ENCODE results near the gene NFILZ.

The NFILZ gene

DNA sequence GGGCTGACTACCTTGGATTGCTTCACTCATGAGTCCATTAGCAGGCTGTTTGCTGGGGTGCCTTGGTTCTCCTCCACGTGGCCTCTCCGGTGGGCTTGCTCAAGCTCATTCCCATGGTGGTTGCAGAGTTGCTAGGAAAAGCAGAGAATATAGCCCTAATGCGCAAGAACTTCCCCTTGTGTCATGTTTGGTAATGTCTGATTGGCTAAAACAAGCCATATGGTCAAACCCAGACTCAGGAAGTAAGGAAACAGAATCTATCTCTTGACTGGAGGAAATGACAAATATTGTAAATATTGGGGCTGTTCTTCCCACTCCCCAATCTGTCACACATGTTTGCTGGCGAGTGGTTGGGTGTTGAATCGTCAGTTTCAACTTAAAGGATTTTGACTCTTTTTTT lies 12.1 kb downstream of the NFILZ start:
- no peak for DNase-seq

DNA sequence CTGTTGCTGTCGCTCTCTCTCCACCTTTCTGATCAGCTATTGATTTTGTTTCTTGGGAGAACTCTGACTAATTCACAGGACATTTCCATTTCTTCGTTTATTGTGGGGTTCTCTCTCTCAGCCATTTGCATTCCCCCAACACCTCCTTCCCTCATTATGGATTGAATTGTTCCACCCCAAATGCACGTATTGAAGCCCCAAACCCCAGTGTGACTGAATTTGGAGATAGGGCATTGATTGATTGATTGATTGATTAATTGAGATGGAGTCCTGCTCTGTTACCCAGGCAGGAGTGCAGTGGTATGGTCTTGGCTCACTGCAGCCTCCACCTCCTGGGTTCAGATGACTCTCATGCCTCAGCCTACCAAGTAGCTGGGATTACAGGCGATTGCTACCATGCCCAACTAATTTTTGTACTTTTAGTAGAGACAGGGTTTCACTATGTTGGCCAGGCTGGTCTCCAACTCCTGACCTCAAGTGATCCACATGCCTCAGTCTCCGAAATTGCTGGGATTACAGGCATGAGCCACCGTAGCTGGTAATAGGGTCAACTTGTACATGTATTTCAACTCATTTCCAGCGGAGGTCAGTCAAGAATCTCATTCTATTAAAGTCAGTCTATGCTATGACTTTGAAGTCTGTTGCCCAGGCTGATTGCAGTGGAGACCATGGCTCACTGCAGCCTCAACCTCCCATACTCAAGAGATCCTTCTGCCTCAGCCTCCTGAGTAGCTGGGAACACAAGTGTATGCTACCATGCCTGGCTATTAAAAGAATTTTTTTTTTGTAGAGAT lies 13.6 kb downstream of the NFILZ start:
- DNase-seq, result no peak

DNA sequence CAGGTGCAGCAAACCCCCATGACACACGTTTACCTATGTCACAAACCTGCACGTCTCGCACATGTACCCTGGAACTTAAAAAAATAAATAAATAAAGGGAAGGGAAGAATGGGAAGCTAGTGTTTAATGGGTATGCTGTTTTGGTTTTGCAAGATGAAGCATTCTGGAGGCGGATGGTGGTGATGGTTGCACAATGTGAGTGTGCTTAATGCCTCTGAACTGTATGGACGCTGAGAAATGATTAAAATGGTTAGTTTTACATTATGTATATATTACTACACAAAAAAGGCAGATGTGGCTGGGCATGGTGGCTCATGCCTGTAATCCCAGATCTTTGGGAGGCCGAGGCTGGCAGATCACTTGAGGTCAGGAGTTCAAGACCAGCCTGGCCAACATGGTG lies 17.8 kb downstream of the NFILZ start:
- DNase-seq, result no peak

DNA sequence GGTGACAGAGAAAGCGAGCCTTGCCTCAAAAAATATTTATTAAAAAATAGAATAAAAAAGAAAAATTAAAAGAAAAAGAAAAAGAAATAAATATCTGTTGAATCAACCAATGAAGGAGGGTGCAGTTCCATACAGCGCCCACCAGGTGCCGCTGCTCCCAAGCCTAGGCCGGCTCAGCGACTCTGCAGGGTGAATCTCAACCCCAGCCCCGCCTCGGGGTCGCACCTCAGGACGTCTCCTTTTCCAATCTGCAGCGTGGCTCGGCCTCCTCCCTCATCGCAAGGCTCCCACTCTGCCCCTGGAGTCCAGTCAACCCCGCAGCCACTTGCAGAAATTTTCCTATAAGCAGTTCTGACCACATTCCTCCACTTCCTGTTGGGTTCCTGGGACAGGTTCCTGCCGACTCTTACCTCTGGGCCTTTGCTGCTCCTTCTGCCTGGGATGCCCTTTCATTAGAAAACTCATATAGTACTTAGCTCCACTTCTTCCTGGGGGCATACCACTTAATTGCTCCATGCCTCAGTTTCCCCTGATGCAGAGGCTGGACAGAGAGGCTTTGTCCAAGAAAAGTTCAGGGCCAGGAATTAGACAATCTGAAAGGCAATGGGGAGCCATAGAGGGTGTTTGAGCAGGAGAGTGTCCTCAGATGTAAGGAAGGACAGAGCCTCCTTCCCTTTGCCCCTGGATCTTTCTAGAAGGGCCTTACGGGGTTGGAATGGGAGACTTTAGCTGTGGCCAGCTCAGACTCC lies 24.3 kb downstream of the NFILZ start:
- peak; percentile 82 for DNase-seq

DNA sequence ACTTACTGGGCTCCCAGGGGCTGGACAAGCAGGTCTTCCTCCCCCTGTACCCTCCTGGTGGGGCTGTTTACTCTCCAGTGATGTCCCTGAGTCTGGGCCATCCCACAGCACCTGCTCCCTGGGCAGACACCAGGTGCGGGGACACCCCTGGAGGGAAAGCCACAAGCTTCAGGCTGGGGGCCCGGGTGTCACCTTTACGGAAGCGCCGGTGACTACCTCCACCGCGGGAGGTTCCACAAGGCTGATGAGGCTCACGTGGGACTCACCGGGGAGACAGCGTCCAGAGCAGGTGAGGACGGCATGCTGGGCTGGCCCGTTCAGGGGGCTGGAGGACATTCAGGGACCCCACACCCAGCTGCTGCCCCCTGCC lies 24.9 kb downstream of the NFILZ start:
- DNase-seq, result peak; percentile 57

DNA sequence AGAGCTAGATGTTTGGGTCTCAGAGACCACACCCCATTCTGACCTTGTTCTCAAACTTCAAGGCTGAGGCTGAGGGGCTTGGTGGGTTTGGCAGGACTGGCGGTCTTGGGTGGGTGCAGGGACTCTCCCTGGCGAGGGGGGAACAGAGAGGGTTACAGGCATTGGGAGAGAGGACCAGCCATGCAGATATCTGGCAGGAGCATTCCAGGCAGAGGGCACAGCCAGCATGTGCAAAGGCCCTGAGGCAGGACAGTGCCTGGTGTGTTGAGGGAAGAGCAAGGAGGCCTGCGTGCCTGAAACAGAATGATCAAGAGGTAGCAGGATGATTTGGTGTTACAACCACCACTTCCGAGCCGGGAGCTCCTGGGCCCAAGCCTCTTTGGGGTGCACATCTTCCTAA lies 27.4 kb downstream of the NFILZ start:
- no peak for DNase-seq

DNA sequence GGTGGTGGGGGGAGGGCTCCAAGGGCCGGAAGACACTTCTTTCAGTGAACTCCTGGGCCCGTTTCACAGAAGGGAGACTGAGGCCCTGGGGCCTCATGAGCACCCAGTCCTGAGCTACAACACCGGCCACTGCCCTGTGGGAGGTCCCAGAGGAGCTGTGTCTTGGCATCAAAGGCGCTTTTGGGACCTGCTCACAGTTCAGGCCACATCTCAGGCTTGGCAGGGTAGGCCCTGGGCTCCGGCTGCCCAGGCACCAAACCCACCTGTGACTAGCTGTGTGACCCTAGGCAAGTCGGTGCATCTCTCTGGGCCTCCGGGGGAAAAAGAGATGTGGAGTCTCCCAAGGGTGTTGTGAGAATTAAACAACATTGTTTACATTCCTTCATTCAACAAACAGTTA lies 29.5 kb downstream of the NFILZ start:
- DNase-seq, result no peak

DNA sequence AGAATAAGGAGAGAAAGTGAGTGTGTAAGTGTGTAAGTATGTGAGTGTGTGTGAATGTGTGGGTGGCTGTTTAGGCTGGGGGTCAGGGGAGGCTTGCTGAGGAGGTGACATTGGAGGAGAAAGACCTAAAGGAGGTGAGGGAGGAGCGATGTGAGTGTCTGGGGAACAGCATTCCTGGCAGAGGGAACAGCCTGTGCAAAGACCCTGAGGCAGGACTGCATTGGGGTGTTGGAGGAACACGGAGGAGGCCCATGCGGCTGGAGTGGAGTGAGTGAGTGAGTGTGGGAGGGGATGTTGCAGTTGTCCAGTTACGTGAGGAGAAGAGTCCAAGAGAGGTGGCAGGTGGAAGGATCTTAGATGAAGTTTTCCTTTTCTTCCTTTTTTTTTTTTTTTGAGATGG lies 31.8 kb downstream of the NFILZ start:
- no peak for DNase-seq

DNA sequence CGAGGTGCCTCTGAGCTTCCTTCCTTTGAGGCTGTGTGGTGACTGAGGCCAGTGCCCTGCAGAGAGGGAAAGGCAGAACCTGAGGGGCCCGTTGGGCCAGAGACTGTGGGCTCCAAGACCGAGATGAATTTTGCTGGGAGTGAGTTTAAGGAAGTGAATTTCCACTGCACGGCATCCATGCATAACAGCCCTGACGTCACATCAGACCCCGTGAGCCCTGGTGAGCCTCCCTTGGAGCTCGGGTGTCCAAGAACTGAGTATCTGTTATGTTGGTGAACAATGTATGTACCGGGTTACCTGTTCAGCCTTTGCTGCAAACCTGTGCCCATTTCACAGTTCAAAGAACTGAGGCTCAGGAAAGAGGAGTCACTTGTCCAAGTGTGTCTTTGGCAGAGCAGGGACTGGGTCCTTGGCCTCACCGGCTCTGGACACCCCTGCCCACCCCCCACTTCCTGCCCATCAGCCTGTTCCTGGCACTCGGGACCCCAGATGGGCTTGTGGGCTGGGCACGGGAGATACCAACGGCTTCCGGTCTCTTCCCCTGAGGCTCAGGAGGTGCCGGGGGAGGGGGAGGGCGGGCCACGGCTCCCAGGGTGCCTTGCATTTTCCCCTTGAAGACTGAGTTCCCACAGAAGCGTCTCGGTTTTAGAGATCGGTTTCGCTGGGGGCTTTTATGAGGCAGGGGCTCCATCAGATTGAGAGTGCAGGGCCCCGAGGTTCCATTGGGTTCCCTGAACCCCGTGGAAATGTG lies 33.7 kb downstream of the NFILZ start:
- peak; percentile 66 for DNase-seq

DNA sequence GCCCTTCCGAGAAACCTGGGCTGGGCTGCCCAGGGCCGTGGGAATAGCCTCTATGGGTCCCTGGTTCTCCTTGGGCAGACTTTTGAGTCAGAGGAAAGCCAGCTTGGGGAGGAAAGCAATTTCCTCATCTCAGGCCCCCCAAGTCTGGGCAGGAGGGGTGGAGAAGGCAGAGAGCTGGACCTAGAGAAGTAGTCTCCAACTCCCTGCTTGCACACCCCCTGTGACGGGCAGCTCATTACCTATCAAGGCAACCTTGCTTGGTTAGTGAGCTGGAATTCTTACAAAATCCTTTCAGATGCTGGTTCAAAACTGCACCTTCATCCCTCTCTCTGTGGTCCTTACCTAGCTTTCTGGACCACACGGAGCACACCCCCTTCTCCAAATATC lies 34.2 kb downstream of the NFILZ start:
- DNase-seq, result no peak

DNA sequence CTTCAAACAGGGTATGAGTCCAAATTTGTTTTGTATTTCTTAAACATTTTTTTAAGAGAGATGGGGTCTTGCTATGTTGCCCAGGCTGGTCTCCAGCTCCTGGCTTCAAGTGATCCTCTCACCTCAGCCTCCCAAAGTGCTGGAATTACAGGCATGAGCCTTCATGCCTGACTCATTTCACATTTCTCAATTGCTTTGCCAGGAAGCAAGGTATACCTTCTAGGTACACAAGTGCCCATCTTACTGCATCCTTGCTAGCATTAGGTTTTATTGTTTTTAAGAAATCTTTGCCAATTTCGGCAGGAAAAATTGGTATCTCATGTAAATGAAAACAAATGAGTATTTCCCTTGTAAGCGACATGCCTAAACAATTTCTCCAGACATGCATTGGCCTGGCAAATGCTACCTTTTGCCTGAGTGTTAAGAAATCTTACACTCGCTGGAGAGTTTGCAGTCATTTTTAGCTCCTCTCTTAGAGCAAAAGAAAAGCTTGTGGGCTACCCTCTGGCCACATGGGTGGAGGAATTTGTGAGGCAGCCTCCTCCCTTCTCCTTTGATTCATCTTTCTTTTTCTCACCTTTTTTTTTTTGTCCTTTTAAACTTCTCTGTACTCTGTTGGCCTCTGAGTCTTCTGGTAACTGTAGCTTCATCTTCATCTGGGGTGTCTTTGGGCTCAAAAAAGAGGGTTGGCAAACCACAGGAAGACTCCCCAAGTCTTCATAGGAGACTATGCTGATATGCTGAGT lies 35.2 kb downstream of the NFILZ start:
- DNase-seq, result peak; percentile 47

DNA sequence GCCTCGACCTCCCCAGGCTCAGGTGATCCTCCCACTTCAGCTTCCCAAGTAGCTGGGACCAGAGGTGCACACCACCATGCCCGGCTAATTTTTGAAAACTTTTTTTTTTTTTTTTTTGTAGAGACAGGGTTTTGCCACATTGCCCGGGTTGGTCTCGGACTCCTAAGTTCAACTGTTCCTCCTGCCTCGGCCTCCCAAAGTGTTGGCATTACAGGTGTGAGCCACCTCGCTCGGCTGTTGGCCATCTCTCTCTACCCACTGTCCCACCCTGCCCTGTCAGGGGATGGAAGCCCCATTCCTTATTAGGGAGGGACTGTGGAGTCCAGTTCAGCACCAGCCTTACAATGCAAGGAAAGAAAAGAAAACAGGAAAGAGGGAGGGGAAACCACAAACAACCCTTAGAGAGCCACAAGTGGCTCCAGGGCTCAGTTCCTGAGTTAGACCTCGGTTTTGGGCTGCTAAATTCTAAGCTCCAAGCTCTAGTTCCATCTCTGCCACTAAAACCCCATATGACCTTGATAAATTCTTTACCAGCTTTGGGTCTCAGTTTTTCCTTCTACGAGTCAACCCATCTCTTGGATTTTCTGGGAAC lies 36.5 kb downstream of the NFILZ start:
- DNase-seq, result no peak

DNA sequence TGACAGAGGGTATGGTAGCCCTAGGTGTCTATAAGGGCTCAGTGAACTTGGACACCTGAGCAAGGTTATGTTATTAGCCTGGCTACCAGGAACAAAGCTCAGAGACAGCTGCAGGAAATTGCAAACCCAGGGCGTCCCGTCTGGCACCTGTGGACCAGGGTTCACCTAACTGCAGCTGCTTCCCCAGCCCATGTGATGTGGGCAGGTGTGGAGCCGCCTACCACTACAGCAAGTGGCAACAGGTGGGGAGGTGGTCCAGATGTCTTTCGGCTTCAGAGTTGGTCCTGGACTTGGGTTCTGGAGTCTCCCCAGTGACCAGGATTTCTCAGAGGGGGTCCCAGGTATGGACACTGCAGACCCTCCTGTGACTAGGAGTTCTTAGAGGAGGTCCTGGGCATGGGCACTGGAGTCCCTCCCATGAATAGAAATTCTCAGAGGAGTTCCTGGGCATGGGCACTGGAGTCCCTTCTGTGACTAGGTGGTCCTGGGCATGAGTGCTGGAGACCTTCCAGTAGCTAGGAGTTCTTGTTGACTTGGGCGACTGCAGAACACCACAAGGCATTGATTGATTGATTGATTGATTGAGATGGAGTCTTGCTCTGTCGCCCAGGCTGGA lies 43.0 kb downstream of the NFILZ start:
- no peak for DNase-seq

DNA sequence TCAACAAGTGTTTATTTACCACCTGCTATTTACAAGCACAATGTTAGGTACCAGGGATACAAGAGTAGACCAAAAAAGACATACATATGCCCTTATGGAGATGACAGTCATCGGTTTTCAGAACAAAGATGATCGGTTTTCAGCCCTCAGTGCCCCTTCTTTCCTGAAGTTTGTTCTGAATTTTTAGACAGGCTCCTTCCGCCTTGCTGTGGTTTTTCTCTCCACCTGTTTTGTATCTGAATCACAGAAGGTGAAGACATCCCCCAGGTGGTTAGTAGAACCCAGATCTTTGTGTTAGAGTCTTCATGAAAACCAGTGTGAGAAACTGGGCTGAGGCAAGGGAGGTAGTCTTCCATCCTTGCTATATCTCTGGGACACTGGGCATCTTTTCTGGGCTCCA lies 44.6 kb downstream of the NFILZ start:
- no peak for DNase-seq

DNA sequence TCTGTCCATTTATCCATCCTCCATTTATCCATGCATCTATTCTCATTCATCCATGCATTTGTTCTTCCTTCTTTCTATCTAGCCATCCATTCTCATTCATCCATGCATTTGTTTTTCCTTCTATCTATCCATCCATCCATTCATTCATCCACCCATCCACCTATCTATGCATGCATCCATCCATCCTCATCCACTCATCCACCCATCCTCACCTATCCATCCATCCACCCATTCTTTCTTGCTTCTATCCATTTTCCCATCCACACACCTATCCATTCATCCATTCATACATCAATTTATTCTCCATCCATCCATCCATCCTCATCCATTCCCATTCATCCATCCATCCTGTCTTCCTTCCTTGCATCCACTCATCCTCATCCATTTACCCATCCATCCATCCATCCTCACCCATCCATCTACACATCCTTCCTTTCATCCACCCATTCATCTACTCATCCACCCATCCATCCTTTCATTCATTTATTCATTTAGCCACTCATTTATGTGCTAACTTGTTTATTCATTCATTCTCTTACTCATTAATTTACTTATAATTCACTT lies 47.9 kb downstream of the NFILZ start:
- DNase-seq, result no peak
